ENCODE measurements around the gene LTB. TPM values are rescaled to one million over a fixed set of nuclear protein-coding genes. Genes with fewer than 3 reads are reported as not detected.

The LTB gene
- total and polyA plus RNA-seq, 2 of the 13 experiments (the other 11 are each of a cell fraction or from before 2014, with no cell fraction given), result 0.09 to 0.22 TPM

DNA sequence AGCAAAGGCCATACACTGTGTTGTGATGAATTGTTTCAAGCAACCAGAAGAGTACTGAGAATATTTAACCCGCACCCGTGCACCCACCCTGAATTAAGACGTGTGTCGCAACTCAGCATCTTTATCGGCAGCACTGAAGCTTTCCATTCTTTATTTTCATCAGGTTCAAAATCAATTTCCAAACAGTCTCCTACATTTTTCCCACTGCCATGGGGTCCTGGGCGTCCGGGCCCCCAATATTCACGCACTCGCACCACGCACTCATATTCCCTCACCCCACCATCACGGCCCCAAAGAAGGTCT is 1.8 kb downstream of the LTB start (continued):
- TF ChIP-seq, protein P1, sequence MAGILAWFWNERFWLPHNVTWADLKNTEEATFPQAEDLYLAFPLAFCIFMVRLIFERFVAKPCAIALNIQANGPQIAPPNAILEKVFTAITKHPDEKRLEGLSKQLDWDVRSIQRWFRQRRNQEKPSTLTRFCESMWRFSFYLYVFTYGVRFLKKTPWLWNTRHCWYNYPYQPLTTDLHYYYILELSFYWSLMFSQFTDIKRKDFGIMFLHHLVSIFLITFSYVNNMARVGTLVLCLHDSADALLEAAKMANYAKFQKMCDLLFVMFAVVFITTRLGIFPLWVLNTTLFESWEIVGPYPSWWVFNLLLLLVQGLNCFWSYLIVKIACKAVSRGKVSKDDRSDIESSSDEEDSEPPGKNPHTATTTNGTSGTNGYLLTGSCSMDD (CRISPR knock-in tag; IDR thresholded peaks at IDR 0.05), result no peak
- TF ChIP-seq, protein P2, sequence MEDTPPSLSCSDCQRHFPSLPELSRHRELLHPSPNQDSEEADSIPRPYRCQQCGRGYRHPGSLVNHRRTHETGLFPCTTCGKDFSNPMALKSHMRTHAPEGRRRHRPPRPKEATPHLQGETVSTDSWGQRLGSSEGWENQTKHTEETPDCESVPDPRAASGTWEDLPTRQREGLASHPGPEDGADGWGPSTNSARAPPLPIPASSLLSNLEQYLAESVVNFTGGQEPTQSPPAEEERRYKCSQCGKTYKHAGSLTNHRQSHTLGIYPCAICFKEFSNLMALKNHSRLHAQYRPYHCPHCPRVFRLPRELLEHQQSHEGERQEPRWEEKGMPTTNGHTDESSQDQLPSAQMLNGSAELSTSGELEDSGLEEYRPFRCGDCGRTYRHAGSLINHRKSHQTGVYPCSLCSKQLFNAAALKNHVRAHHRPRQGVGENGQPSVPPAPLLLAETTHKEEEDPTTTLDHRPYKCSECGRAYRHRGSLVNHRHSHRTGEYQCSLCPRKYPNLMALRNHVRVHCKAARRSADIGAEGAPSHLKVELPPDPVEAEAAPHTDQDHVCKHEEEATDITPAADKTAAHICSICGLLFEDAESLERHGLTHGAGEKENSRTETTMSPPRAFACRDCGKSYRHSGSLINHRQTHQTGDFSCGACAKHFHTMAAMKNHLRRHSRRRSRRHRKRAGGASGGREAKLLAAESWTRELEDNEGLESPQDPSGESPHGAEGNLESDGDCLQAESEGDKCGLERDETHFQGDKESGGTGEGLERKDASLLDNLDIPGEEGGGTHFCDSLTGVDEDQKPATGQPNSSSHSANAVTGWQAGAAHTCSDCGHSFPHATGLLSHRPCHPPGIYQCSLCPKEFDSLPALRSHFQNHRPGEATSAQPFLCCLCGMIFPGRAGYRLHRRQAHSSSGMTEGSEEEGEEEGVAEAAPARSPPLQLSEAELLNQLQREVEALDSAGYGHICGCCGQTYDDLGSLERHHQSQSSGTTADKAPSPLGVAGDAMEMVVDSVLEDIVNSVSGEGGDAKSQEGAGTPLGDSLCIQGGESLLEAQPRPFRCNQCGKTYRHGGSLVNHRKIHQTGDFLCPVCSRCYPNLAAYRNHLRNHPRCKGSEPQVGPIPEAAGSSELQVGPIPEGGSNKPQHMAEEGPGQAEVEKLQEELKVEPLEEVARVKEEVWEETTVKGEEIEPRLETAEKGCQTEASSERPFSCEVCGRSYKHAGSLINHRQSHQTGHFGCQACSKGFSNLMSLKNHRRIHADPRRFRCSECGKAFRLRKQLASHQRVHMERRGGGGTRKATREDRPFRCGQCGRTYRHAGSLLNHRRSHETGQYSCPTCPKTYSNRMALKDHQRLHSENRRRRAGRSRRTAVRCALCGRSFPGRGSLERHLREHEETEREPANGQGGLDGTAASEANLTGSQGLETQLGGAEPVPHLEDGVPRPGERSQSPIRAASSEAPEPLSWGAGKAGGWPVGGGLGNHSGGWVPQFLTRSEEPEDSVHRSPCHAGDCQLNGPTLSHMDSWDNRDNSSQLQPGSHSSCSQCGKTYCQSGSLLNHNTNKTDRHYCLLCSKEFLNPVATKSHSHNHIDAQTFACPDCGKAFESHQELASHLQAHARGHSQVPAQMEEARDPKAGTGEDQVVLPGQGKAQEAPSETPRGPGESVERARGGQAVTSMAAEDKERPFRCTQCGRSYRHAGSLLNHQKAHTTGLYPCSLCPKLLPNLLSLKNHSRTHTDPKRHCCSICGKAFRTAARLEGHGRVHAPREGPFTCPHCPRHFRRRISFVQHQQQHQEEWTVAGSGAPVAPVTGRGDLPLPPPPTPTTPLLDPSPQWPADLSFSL (CRISPR knock-in tag; IDR thresholded peaks at IDR 0.05), result no peak
- TF ChIP-seq HMG20A (CRISPR knock-in tag; IDR thresholded peaks at IDR 0.05; ENCODE audit: borderline replicate concordance) (no peak), RFX1 (IDR thresholded peaks at IDR 0.05) (no peak), ATRX (CRISPR knock-in tag; IDR thresholded peaks at IDR 0.05; ENCODE audit: borderline replicate concordance) (no peak), ATF1 (CRISPR knock-in tag; IDR thresholded peaks at IDR 0.05) (no peak), ZNF468 (CRISPR knock-in tag; IDR thresholded peaks at IDR 0.05) (no peak), JDP2 (CRISPR knock-in tag; IDR thresholded peaks at IDR 0.05; ENCODE audit: borderline replicate concordance) (no peak), NAIF1 (CRISPR knock-in tag; IDR thresholded peaks at IDR 0.05; ENCODE audit: borderline replicate concordance) (0 out of 2 replicates have a peak, but pooled peaks have one; percentile 7)
